Measurements from ENCODE around the gene USP32.

USP32 gene

DNA sequence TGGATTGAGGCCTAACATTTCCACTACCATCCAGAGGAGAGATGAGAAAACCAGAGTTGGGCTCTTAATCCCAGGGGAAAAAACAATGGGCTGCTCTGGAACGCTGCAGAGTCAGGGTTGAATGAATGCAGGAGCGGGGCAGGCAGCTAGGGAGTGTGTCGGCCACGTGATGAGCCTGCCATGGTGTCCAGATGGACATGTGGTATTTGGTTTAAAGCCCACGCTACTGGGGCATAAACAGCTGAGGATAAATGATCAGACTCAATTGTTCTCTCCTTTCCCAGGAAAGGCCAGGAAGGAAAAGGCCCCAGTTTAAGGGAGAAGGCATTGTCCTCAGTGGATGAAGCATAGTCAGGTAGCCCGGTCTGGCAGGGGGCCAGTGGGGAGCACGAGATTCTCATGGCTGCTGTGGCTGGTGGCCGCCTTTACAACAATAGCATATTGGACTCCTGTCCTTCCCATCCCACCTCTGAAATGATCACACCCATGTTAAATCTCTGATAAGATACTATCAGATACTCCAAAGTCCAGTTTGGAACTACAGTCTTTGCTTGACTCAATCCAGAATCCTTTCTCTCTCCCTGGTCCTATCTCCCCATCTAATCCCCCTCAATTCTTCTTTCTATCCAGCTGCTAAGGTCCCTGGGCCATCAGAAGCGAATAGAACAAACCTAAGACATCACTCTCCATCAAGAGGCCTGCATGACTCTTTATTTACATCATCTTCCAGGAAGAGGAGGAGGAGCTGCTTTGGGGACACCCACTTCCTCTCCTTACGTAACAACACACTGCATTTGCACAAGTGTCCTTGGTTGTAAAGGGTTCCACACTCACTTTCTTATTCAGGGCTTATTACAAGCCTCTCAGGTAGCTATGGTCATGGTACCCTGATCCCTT, 221.8 kb downstream of the USP32 start:
- DNase-seq, result no peak

GRCh38 chr17:60168654-60169053, 223.3 kb downstream of the USP32 start:
- DNase-seq, result no peak

DNA sequence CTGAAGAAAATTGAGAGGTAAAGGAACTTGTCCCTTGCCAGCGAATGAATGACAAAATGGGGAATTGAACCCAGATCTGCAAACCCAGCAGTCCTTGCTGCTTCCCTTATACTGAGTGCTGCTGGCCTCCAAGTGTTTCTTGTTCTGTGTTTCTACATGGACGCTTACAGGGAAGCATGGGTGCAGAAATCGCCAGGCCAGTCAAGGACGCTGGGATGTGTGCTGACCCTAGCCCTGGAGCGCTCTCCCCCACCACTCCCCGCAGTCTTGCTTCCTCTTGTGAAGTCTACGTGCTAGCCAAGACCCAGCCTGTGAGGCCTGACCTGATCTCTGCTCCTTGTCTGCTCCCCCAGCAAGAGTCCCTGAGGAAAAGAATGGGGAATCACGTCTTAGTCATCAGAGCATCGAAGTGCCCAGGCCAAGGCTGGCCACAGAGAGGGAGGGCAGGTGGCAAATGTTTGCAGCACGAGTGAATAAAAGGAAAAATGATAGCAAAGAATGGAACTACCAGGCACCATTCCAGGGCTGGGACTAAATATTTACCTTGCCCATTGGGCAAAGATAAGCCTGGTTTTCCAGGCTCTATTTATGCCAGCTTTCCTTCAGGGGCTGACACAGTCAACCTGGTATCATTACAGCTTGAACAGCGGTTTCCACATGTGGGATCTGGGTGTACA, 224.7 kb downstream of the USP32 start:
- no peak for DNase-seq

GRCh38 chr17:60165971-60166370, 226.0 kb downstream of the USP32 start:
- peak; percentile 50 for DNase-seq

DNA sequence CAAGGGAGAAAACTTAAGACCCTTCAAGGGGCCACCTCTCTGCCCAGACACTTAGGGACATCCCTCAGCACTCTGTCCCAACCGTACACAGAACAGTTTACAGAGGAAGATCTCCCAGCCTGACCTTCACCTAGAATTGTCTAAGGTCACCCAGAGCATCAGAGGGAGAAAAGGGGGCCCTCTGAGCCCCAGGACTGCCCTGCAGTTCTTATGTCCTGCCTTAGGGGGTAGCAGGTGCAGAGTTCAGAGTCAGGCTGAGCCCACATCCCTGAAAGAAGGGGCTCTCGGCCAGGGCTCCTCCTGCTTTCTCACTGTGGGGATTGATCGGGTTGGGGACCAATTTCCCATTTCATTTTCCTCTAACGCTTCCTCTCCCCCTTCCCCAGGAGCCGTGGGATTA, 226.7 kb downstream of the USP32 start:
- DNase-seq, result no peak

GRCh38 chr17:60164697-60165096, 227.2 kb downstream of the USP32 start:
- DNase-seq, result no peak

DNA sequence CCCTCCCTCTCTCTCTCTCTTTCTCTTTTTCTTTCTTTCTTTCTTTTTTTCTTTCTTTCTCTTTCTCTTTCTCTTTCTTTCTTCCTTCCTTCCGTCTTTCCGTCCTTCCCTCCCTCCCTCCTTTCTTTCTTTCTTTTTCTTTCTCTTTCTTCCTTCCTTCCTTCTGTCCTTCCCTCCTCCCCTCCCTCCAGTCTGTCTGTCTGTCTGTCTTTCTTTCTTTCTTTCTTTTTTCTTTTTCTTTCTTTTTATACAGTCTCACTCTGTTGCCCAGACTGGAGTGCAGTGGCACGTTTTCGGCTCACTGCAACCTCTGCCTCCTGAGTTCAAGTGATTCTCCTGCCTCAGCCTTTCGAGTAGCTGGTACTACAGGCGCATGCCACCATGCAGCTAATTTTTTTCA, 227.8 kb downstream of the USP32 start:
- no peak for DNase-seq

DNA sequence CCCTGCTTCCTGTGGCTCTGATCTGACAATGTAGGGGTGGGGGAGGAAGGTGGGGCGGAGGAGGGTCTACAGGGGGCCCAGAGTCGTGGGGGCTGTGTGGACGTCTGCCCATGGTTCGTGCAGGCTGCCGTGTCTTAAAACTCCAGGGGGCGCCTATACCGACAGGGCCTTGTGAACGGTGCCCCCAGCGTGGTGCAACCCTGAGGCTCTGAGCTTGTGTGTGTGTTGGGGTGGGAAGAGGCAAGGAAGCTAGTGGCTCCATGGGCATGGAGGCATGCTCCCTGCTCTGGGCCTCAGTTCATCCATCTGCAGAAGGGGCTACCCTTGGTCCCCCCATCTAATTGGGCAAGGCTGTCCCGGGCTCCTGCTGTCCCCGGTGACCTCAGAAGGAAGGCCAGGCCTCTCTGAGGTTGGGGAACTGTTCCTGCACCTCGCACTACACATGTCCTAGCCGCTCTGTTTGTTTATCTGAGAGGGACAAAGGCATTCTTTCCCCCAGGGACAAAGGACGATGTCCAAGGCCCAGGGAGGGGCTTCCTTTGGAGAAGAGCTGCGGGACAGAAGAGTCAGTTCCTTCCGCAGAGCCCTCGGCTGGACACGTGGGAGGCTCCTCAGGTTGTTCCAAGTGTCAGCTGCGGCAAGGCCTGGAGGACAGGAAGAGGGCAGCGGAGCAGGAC, 228.7 kb downstream of the USP32 start:
- DNase-seq, result peak; percentile 2

DNA sequence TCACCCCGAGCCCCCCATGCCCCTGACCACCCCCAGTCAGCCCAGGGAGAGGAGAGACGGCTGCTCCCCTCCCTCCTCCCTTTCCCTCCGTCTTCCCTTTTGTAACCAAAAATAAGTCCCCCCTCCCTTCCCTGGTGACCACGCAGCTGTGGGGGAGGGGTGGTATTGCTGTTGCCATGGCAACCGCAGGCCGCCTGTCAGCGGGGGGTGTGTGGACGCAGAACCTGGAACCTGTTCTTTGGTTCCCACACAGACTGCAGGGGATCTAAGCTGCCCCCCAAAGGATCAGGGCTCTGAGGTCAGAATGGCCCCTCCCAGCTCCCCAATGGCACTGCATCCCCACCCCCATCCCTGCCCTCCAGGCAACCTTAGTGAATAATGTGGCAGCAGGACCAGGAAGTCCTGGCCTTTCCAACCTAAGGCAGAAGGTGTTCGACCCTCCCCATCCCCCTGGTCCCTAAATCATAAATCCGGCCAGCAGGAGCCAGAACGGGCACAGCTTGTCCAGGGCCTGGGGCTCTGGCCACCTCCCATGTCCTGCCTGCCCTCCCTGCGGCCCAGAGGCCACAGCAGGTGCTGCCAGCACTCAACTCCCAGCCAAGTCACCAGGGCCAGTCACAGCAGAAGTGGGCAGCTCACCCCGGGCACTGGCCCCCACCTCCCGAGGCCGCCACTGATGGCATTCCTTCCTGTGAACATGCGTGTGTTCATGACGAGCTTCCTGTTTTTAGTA, 230.2 kb downstream of the USP32 start:
- peak; percentile 2 for DNase-seq

GRCh38 chr17:60160829-60161501, 231.0 kb downstream of the USP32 start:
- no peak for DNase-seq

- no peak for DNase-seq
These were observed 232.5 kb downstream of the USP32 start for GRCh38 chr17:60159479-60159866.

GRCh38 chr17:60158751-60159478, 233.0 kb downstream of the USP32 start:
- no peak for DNase-seq

- no peak for DNase-seq
These were observed 234.4 kb downstream of the USP32 start for GRCh38 chr17:60157487-60158040.

DNA sequence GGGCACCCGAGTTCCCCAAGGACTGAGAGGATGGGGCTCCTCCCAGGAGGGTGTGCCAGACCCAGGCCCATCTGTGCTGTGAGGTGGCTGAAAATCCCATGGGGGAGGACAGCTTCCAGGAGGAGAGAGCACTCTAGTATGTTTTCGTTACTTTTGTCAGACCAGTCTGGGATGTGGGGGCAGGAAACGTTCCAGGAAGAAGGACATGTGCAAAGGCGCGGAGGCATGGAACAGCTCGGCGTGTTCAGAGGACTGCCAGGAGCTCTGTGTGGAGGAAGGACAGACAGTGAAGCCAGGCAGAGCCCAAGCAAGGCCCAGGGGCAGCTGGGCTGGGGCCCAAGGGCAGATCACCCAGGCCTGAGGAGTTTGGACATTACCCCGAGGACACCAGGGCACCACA, 235.2 kb downstream of the USP32 start:
- no peak for DNase-seq

DNA sequence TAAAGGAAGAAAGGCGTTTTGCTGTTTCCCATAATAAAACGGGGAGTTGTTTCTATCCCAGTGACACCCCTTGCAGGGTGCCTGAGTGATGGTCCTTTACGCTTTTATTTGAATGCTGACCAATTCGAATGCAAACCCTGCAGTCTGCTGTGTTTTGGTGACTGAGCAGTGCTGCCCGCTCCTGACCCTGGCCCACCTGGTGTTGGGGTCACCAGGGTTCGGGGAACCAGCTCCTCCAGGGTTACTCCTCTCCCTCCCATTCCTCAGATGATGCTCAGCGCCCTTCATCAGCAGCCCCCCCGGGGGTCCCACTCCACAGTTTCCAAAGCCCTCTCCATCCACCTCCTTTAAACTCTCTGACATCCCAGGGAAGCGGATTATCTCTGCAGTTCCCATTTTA, 236.1 kb downstream of the USP32 start:
- DNase-seq, result no peak

- DNase-seq, result no peak
These were observed 236.5 kb downstream of the USP32 start for GRCh38 chr17:60155427-60155814.

GRCh38 chr17:60154616-60155426, 237.1 kb downstream of the USP32 start:
- DNase-seq, result no peak

GRCh38 chr17:60153606-60154390, 238.1 kb downstream of the USP32 start:
- DNase-seq, result no peak

GRCh38 chr17:60151355-60151754, 240.6 kb downstream of the USP32 start:
- DNase-seq, result peak; percentile 15

All from RPMI8226 (cell line).